ENCODE data around the gene HTT.

The HTT gene

GRCh38 chr4:3074078-3074845 is at the start of gene HTT, which contains the start of gene HTT-AS:
Gene HTT (plus strand): TSS chr4:3074681. CDS start chr4:3074826, 145 bp downstream.
Gene HTT-AS (minus strand): TSS chr4:3074538.
- DNase-seq (ENCODE audit: low read depth in 2 of 2) = peak; percentile 92 to 97

GRCh38 chr4:3025881-3026280 is 48.6 kb upstream of the HTT start:
- no peak for DNase-seq (ENCODE audit: low read depth in 2 of 2)

DNA sequence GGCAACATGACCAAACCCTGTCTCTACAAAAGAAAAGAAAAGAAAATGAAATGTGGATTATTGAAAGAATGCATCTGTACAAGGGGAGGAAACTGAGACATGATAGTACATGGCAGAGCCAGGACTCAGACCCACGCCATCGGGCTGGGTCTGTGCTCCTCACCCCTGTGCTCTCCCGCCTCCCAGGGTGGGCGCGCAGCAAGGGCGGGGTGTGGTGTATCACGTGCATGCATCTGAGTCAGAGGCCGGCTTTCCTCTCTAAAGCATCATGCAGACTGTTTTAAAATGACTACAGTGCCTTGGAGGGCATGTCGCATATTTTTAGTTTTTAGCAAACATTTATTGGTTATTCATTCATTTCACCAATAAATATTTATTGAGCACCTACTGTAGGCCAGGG is 47.9 kb upstream of the HTT start:
- DNase-seq (ENCODE audit: low read depth in 2 of 2) = no peak

DNA sequence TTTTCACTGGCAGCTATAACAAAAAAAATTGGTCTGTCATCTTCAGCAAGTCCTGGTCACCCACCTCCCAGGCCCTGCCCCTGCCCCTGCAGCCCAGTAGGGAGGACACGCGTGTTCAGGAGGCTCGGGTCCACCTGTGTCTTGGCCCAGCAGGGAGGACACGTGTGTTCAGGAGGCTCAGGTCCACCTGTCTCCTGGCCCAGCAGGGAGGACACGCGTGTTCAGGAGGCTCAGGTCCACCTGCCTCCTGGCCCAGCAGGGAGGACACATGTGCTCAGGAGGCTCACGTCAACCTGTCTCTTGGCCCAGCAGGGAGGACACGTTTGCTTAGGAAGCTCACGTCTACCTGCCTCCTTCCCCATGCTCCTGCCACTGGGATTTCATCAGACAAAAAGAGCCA is 45.0 kb upstream of the HTT start:
- no peak for DNase-seq (ENCODE audit: low read depth in 2 of 2)

- no peak for DNase-seq (ENCODE audit: low read depth in 2 of 2)
Measured at GRCh38 chr4:3030566-3031356, 43.7 kb upstream of the HTT start.

DNA sequence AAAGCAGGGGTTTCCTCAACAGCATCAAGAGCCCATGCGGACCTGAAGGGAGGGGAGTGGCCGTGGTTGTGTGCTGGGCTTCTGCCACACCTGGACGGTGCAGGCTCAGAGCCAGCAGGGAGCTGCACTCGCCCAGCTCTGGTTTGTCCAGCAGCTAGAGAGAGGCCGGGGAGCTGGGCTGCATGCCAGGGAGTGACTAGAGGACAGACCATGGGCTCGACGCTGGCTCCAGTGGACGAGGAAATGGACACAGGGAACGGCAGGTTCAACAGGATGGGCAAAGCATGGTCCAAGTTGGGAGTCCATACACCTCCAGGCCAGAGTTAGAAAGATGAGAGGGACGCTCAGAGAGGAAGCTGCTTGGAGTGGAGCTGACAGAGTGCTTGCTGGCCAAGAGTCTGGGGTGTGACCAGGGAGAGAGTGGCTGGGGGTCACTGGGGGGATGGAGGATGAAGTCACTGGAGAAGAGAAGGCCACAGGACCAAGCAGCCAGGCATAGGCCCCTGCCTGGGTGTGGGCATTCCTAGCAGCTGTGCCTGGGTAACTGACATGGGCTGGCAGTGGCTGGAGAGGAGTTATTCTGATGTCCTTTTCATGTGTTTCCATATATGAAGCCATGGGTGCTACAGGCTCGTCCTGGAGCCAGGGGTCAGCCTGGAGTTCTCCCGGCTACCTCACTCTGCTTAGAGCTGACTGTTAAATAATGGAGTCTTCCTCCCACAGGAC is 43.0 kb upstream of the HTT start:
- no peak for DNase-seq (ENCODE audit: low read depth in 2 of 2)

DNA sequence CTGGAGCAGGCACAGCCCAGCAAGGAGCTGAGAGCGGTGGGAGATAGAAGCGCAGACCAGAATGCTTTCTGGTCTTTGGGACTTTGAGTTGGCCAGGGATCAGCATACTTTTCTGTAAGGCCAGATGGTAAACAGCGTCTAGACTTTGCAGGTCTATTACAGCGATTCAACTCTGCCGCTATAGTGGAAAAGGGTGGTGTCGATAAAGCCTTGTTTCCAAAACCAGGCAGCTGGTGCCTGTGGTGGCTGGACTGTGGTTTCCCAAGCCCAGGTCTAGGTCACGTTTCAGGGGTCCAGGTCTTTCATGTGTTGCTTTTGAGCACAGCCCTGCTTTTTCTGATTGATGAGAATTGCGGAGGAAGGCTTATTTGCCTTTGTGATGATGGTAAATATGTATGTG is 40.2 kb upstream of the HTT start:
- no peak for DNase-seq (ENCODE audit: low read depth in 2 of 2)

- no peak for DNase-seq (ENCODE audit: low read depth in 2 of 2)
Measured at GRCh38 chr4:3035249-3035648, 39.2 kb upstream of the HTT start.

GRCh38 chr4:3035674-3036073 is 38.8 kb upstream of the HTT start:
- no peak for DNase-seq (ENCODE audit: low read depth in 2 of 2)

DNA sequence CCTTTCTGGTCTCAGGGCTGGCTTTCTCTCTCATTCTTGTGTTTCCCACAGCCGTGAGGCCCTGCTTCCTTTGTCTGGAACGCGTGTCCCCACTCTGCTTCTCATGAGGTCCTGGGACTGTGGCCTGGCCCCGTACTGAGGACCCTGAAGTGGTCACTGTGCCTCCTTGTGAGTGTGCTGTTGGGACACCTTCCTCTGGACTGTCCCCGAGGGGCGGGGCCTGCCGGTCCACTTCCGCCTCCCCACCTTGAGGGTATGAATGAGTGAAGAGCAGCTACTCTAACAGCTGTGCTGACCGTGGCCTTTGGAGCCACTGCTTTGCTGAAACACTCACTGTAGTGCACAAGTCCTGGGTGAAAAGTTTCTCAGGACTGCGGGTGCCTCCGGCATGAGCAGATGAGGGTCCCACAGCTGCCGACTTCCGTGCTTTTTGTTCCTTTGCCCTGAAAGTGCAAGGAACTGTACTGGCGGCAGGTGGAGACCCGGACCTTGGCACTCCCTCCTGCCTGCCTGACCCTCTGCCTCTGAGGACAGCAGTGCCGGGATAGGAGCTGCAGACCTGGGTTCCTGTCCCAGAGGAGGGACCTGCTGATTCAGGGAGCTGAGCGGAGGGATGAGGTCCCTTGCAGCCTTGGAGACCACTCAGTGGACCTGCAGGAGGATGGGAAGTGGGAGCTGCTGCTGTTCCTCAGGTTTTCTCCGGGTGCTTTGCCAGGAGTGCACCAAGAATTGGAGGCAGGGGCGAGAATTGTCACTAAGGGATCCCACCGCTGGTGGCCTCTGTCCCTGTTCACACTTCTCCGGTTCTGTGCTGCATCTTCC is 38.1 kb upstream of the HTT start:
- DNase-seq (ENCODE audit: low read depth in 2 of 2) = no peak

- no peak for DNase-seq (ENCODE audit: low read depth in 2 of 2)
Measured at GRCh38 chr4:3037957-3038461, 36.5 kb upstream of the HTT start.

- DNase-seq (ENCODE audit: low read depth in 2 of 2) = no peak
Measured at GRCh38 chr4:3039706-3040366, 34.6 kb upstream of the HTT start.

DNA sequence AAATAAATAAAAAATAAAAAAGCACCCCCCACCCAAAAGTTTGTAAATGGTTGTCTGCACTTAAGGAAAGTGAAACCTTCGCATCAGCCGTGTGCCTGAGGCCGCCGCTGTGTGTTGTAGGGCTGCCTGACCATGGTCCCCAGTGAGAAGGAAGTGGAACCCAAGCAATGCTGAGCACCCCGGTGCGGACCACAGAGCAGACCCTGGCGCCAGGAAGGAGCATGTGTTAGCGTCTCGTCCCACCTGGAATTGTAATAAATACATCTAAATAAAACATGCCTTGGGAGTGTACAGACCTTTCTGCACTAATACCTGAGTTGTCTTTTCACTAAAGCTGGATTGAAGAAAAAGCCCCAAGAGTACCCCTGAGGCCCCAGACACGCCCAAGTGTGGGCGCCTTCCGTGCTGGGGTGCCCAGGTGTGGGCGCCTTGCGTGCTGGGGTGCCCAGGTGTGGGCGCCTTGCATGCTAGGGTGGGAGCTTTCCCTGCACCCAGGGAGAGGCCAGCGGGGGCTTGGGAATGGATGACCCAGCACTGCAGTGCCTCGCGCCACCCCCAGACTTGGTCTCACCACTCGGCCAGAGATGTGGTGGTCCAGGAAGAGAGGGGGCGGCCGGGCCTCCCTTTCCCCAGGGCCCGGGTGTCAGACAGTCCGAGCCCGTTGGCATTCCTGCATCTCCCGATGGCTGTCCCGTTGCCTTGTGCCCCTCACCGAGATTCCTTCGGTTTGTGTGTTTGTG is 33.9 kb upstream of the HTT start:
- no peak for DNase-seq (ENCODE audit: low read depth in 2 of 2)

GRCh38 chr4:3041192-3042142 is 33.0 kb upstream of the HTT start:
- DNase-seq (ENCODE audit: low read depth in 2 of 2) = no peak

DNA sequence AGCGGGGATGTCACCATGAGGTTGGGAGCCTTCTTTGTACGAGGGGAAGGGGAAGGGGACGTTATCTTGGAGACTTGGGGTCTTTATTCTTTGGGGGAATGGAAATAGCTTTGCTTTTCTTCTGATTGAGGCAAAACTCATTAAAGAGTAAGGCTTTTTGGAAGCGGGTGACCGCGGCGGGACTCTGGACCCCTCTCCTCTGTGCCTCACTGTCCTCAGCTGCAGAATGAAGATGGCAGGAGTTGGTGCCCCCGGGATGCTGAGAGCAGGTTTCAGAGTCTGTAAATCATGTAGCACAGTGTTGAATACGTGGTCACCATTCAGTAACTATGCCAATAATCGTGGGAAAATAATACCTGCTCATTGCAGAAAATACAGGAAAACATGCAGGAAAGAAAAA is 32.3 kb upstream of the HTT start:
- no peak for DNase-seq (ENCODE audit: low read depth in 2 of 2)

GRCh38 chr4:3043282-3044020 is 31.0 kb upstream of the HTT start:
- DNase-seq (ENCODE audit: low read depth in 2 of 2) = no peak

DNA sequence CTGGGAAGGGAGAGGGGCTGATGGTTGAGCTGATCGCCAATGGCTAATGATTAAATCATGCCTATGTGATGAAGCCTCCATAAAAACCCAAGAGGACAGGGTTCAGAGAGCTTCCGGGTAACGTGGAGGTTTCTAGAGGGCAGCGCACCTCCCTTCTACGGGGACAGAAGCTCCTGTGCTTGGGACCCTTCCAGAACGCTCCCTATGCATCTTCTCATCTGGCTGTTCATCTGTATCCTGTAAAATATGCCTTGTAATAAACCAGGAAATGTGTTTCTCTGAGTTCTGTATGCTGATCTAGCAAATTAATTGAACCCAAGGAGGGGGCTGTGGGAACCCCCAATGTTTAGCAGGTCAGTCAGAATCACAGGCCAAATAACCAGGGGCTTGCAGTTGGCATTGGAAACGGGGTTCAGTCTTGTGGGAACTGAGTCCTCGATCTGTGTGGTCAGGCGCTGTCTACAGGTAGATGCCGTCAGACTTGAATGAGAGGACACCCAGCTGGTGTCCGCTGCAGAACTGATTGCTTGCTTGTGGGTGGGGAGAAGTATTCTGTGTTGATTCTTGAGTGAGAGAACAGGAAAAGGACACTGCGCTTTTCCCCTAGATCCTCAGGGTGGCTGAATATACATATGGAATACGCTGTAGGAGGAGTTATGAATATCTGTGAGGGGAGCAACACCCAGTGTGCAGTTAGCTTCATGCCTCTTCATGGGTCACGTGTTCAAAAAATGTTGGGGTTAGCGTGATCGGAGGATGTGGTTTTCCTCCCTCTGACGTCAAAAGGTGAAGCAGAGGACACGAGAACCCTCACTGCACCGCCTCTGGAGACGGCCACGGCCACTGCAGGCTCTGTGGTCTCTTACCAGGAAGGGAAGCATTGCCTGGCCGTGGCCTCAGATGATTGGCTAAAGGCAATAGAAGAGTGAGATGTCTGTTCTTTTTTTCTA is 29.3 kb upstream of the HTT start:
- peak; percentile 43 to 56 for DNase-seq (ENCODE audit: low read depth in 2 of 2)
